H1 (cell line): ENCODE results near the gene STK32C. TPM values are rescaled to one million over a fixed set of nuclear protein-coding genes. Genes with fewer than 3 reads are reported as not detected.

Source experiments
- CTCF ChIA-PET: fragments of 300-600 bp; sonication (Branson Sonifier 250); formaldehyde crosslinking; loops from one replicate; lab custom pipeline; 2021; ENCODE audit not compliant: partially characterized antibody; lab: Charles Lee
- POLR2A ChIA-PET: fragments of 300-600 bp; sonication (Branson Sonifier 250); formaldehyde crosslinking; loops from one replicate; lab custom pipeline; 2021; ENCODE audit warnings: inconsistent platforms; ENCODE audit not compliant: partially characterized antibody; lab: Charles Lee
- DNase-seq, 2 experiments: peaks; one replicate each; pipeline versions ENCODE4 v3.0.0 to v3.0.0-alpha.2; 2010 to 2022; ENCODE audit warnings: low spot score in 2 of 2, low read depth in 1 of 2, mixed read lengths in 1 of 2
- FAIRE-seq: peaks from 2 replicates; lab custom pipeline; 2011; peaks lifted over from hg19 to GRCh38; lab: Jason Lieb, UNC
- H2AFZ ChIP-seq: 2 replicates; pipeline ENCODE4 v1.8.1; 2012; ENCODE audit warnings: low read length, inconsistent platforms
- H2AK5ac ChIP-seq: 2 replicates; pipeline ENCODE4 v1.6.1; 2013; ENCODE audit warnings: low read depth, low read length
- H2BK120ac ChIP-seq: replicated peaks from 2 replicates; pipeline ENCODE3; 2013; ENCODE audit warnings: low read depth, low read length, inconsistent platforms
- H2BK12ac ChIP-seq: 2 replicates; pipeline ENCODE4 v1.6.1; 2013; ENCODE audit warnings: low read depth, low read length
- H2BK15ac ChIP-seq: 2 replicates; pipeline ENCODE4 v1.6.1; 2013; ENCODE audit warnings: low read length
- H2BK20ac ChIP-seq: 2 replicates; pipeline ENCODE4 v1.6.1; 2013; ENCODE audit warnings: low read length
- H2BK5ac ChIP-seq: 2 replicates; pipeline ENCODE4 v1.6.1; 2013; ENCODE audit warnings: low read depth, low read length
- H3K14ac ChIP-seq: 2 replicates; pipeline ENCODE4 v1.6.1; 2013; ENCODE audit warnings: inconsistent platforms; ENCODE audit not compliant: insufficient read length
- H3K18ac ChIP-seq: 2 replicates; pipeline ENCODE4 v1.6.1; 2013; ENCODE audit warnings: low read length; ENCODE audit errors: extremely low read depth
- H3K23ac ChIP-seq: 2 replicates; pipeline ENCODE4 v1.6.1; 2013; ENCODE audit warnings: inconsistent platforms; ENCODE audit not compliant: insufficient read length
- H3K23me2 ChIP-seq: 2 replicates; pipeline ENCODE4 v1.6.1; 2013; ENCODE audit warnings: low read depth, low read length
- H3K27ac ChIP-seq: 2 replicates; pipeline ENCODE4 v1.6.1; 2011; ENCODE audit warnings: low read depth, low read length, inconsistent platforms
- H3K27me3 ChIP-seq, 4 experiments: replicated peaks in 1 of 4; 1 replicate in 1 of 4; 2 replicates in 3 of 4; pipeline versions ENCODE4 v1.6.1 to v1.8.1; 2011 to 2013; ENCODE audit warnings: low read length in 3 of 4, mild to moderate bottlenecking in 3 of 4, inconsistent platforms in 2 of 4, mixed read lengths in 2 of 4, moderate library complexity in 1 of 4; ENCODE audit not compliant: control insufficient read depth in 3 of 4, insufficient read depth in 3 of 4; ENCODE audit errors: extremely low read depth in 1 of 4
- H3K36me3 ChIP-seq, 4 experiments: 2 replicates each; pipeline versions ENCODE4 v1.6.1 to v1.8.1; 2011 to 2013; ENCODE audit warnings: mild to moderate bottlenecking in 4 of 4, low read length in 3 of 4, moderate library complexity in 2 of 4, control low read depth in 1 of 4, inconsistent platforms in 1 of 4; ENCODE audit not compliant: insufficient read depth in 4 of 4, control insufficient read depth in 2 of 4
- H3K4ac ChIP-seq: replicated peaks from 2 replicates; pipeline ENCODE3; 2013; ENCODE audit warnings: low read length, low read depth, mixed read lengths, inconsistent platforms; ENCODE audit not compliant: insufficient read length
- H3K4me1 ChIP-seq, 4 experiments: replicated peaks in 1 of 4; 1 replicate in 1 of 4; 2 replicates in 3 of 4; pipeline versions ENCODE4 v1.6.1 to v1.8.1; 2011 to 2013; ENCODE audit warnings: low read length in 3 of 4, inconsistent platforms in 2 of 4, mixed read lengths in 1 of 4; ENCODE audit not compliant: insufficient read depth in 4 of 4, control insufficient read depth in 3 of 4
- H3K4me2 ChIP-seq, 2 experiments: 2 replicates each; pipeline versions ENCODE4 v1.6.1 to v1.8.1; 2011 to 2013; ENCODE audit warnings: low read depth in 2 of 2, low read length in 2 of 2, control low read depth in 1 of 2, inconsistent platforms in 1 of 2, mild to moderate bottlenecking in 1 of 2; ENCODE audit not compliant: insufficient read depth in 1 of 2
- H3K4me3 ChIP-seq, 4 experiments: fragments of 200-600, 300-600 bp in 1 of 4; sonication (generic), shearing (Covaris generic), sonication (Bioruptor Twin) in 1 of 4; 2 replicates each; pipeline versions ENCODE4 v1.5.1 to v1.8.1; 2011 to 2016; ENCODE audit warnings: low read length in 4 of 4, low read depth in 3 of 4, control low read depth in 2 of 4, inconsistent platforms in 2 of 4, mild to moderate bottlenecking in 2 of 4, mixed read lengths in 1 of 4, moderate library complexity in 1 of 4; ENCODE audit not compliant: insufficient read depth in 2 of 4; ENCODE audit errors: extremely low read depth in 1 of 4
- H3K56ac ChIP-seq: replicated peaks from 2 replicates; pipeline ENCODE3; 2013; ENCODE audit warnings: low read depth, mild to moderate bottlenecking, mixed read lengths, low read length, inconsistent platforms; ENCODE audit not compliant: insufficient read length
- H3K79me1 ChIP-seq: 2 replicates; pipeline ENCODE4 v1.6.1; 2013; ENCODE audit warnings: low read depth, low read length, control low read depth
- H3K79me2 ChIP-seq, 2 experiments: 2 replicates each; pipeline versions ENCODE4 v1.6.1 to v1.8.1; 2012 to 2013; ENCODE audit warnings: low read length in 2 of 2, mild to moderate bottlenecking in 2 of 2, inconsistent platforms in 1 of 2; ENCODE audit not compliant: insufficient read depth in 2 of 2, control insufficient read depth in 1 of 2
- H3K9ac ChIP-seq, 4 experiments: replicated peaks in 1 of 4; 1 replicate in 1 of 4; 2 replicates in 3 of 4; pipeline versions ENCODE4 v1.6.1 to v1.8.1; 2011 to 2013; ENCODE audit warnings: low read depth in 3 of 4, low read length in 3 of 4, control low read depth in 2 of 4, mild to moderate bottlenecking in 2 of 4, moderate library complexity in 2 of 4, inconsistent platforms in 1 of 4; ENCODE audit errors: extremely low read depth in 1 of 4
- H3K9me3 ChIP-seq, 2 experiments: 2 replicates each; pipeline versions ENCODE4 v1.6.1 to v1.8.1; 2012 to 2013; ENCODE audit warnings: mild to moderate bottlenecking in 2 of 2, moderate library complexity in 2 of 2, control low read depth in 1 of 2, inconsistent platforms in 1 of 2, low read depth in 1 of 2, low read length in 1 of 2, mixed read lengths in 1 of 2; ENCODE audit not compliant: insufficient read depth in 2 of 2
- H4K20me1 ChIP-seq, 2 experiments: replicated peaks in 1 of 2; 2 replicates each; pipeline versions ENCODE3 to v1.8.1; 2011 to 2013; ENCODE audit warnings: inconsistent platforms in 2 of 2, low read length in 2 of 2, mild to moderate bottlenecking in 1 of 2; ENCODE audit not compliant: insufficient read depth in 2 of 2, control insufficient read depth in 1 of 2
- H4K5ac ChIP-seq: 2 replicates; pipeline ENCODE4 v1.6.1; 2013; ENCODE audit warnings: low read length, low read depth, mixed read lengths, inconsistent platforms; ENCODE audit not compliant: insufficient read length
- H4K8ac ChIP-seq: 2 replicates; pipeline ENCODE4 v1.8.0; 2013; ENCODE audit warnings: mild to moderate bottlenecking, moderate library complexity, low read length, inconsistent platforms; ENCODE audit not compliant: insufficient read depth; ENCODE audit errors: extremely low read depth
- H4K91ac ChIP-seq: replicated peaks from 2 replicates; pipeline ENCODE3; 2013; ENCODE audit warnings: low read length, mixed read lengths, inconsistent platforms; ENCODE audit not compliant: insufficient read length
- CBX5 ChIP-seq: fragments of 300-800, 300-1000 bp; sonication (generic); IDR thresholded peaks from 2 replicates; pipeline ENCODE4 v1.7.1; 2016; ENCODE audit warnings: antibody characterized with exemption, low read length, low read depth
- CHD2 ChIP-seq: IDR thresholded peaks from 2 replicates; pipeline ENCODE4 v1.6.1; 2012; ENCODE audit warnings: low read length, improper control_type of control experiment
- CTBP2 ChIP-seq: IDR thresholded peaks from 2 replicates; pipeline ENCODE4 v1.7.0; 2011; ENCODE audit warnings: borderline replicate concordance, mild to moderate bottlenecking, moderate library complexity, mixed read lengths, low read length; ENCODE audit not compliant: insufficient read depth, insufficient read length
- EZH2 ChIP-seq: fragments of 200-600 bp; sonication (generic); IDR thresholded peaks from 2 replicates; pipeline ENCODE4 v1.7.1; 2012; ENCODE audit warnings: low read depth, mild to moderate bottlenecking, moderate library complexity, low read length, inconsistent platforms; ENCODE audit not compliant: severe bottlenecking
- FOSL1 ChIP-seq: IDR thresholded peaks from 2 replicates; pipeline ENCODE4 v1.6.1; 2011; ENCODE audit warnings: mild to moderate bottlenecking, low read depth, low read length, moderate library complexity; ENCODE audit not compliant: insufficient read depth
- GABPA ChIP-seq: IDR thresholded peaks from 2 replicates; pipeline ENCODE4 v1.6.1; 2011; ENCODE audit warnings: mild to moderate bottlenecking, low read length, moderate library complexity, borderline replicate concordance; ENCODE audit not compliant: insufficient read depth
- KDM4A ChIP-seq: IDR thresholded peaks from one replicate; pipeline ENCODE4 v1.7.1; 2012; ENCODE audit warnings: low read depth, mild to moderate bottlenecking, moderate library complexity, low read length, inconsistent platforms; ENCODE audit not compliant: severe bottlenecking
- KDM5A ChIP-seq: fragments of 200-600 bp; IDR thresholded peaks from 2 replicates; pipeline ENCODE4 v1.7.1; 2012; ENCODE audit warnings: mild to moderate bottlenecking, low read length, inconsistent platforms, mixed read lengths
- MAX ChIP-seq: IDR thresholded peaks from 2 replicates; pipeline ENCODE4 v1.6.1; 2012; ENCODE audit warnings: inconsistent platforms
- NANOG ChIP-seq: IDR thresholded peaks from 2 replicates; pipeline ENCODE4 v1.6.1; 2011; ENCODE audit warnings: low read length, low read depth, mild to moderate bottlenecking, inconsistent platforms; ENCODE audit not compliant: insufficient read depth, poor library complexity, severe bottlenecking
- POU5F1 ChIP-seq: IDR thresholded peaks from 2 replicates; pipeline ENCODE4 v1.6.1; 2011; ENCODE audit warnings: low read depth, mild to moderate bottlenecking, low read length, moderate library complexity
- RXRA ChIP-seq: IDR thresholded peaks from 2 replicates; pipeline ENCODE4 v1.6.1; 2011; ENCODE audit warnings: low read depth, mild to moderate bottlenecking, low read length, moderate library complexity; ENCODE audit not compliant: insufficient read depth
- TAF7 ChIP-seq: optimal IDR thresholded peaks from 2 replicates; pipeline ENCODE3; 2011; ENCODE audit warnings: low read depth, mild to moderate bottlenecking, inconsistent platforms, low read length, moderate library complexity, borderline replicate concordance
- TBP ChIP-seq: IDR thresholded peaks from 2 replicates; pipeline ENCODE4 v1.6.1; 2011; ENCODE audit warnings: low read depth, low read length, improper control_type of control experiment
- whole genome bisulfite sequencing, 2 experiments: shearing (Covaris generic) in 1 of 2; methylation state at CpG; one replicate each; pipeline versions ENCODE4 v1.1.6 to v1.1.7; 2013 to 2015; ENCODE audit warnings: low lambda C conversion rate in 2 of 2, mixed read lengths in 2 of 2, inconsistent platforms in 1 of 2, low coverage in 1 of 2, missing lambda C conversion rate in 1 of 2; ENCODE audit not compliant: insufficient replicate concordance in 2 of 2, insufficient coverage in 1 of 2, insufficient read length in 1 of 2; ENCODE audit errors: extremely low coverage in 1 of 2, missing lambda C conversion rate in 1 of 2; 5-methylcytosine and 5-hydroxymethylcytosine counted together
- polyA plus RNA-seq, 7 experiments: library from polyadenylated mRNA; depleted of rRNA in 3 of 7; stranded (reverse) in 5 of 7; unstranded in 2 of 7; fragments of >200 nt in 5 of 7; fragments of 200-250 nt in 2 of 7; gene quantifications; 1 replicate in 5 of 7; 2 replicates in 1 of 7; 4 replicates in 1 of 7; pipeline versions ENCODE4 v1.2.1 to v1.2.3, GENCODE V29; 2011 to 2013; ENCODE audit warnings: missing spikeins in 2 of 7, mixed read lengths in 2 of 7
- total RNA-seq: library from RNA; stranded (reverse); fragmentation: NEBNext Ultra II Directional; extraction: Animal tissue kit (Norgen Biotek cat#: 25700); gene quantifications from 2 replicates; pipeline ENCODE4 v1.2.1, GENCODE V29; 2021

The STK32C gene
- total and polyA plus RNA-seq, 2 of the 8 experiments (the other 6 are each of a cell fraction or from before 2014, with no cell fraction given) = 10.6 to 15.6 TPM

- no peaks in the 10 kb centered on the region for H3K79me1 ChIP-seq
- no peak for TF ChIP-seq KDM4A
- no peak for TF ChIP-seq TBP
- no peak for TF ChIP-seq CHD2
- TF ChIP-seq CBX5 = no peak
- no peak for TF ChIP-seq NANOG
- TF ChIP-seq CTBP2 = no peak
- TF ChIP-seq MAX = no peak
- TF ChIP-seq RXRA = no peak
- no peak for TF ChIP-seq TAF7
- TF ChIP-seq POU5F1 = no peak
- no peak for TF ChIP-seq FOSL1
- no peak for TF ChIP-seq KDM5A
- TF ChIP-seq GABPA = no peak
- TF ChIP-seq EZH2 = no peak
Observed at GRCh38 chr10:132341781-132342180, 34.0 kb upstream of the STK32C start.

More at GRCh38 chr10:132341781-132342180, 34.0 kb upstream of the STK32C start:
- Histone ChIP-seq H3K9me3 (no peaks in the 10 kb centered on the region), H2BK12ac (no peak overlapping the region), H3K4me3 (no peak overlapping the region), H3K56ac (no peak overlapping the region), H3K79me2 (no peaks in the 10 kb centered on the region), H4K91ac (no peak overlapping the region), H3K18ac (no peak overlapping the region), H3K23ac (no peak overlapping the region), H3K14ac (no peak overlapping the region), H4K8ac (no peak overlapping the region), H4K20me1 (no peaks in the 10 kb centered on the region), H3K27me3 (no peaks in the 10 kb centered on the region), H3K4me2 (no peak overlapping the region), H2BK5ac (no peak overlapping the region), H2AFZ (no peak overlapping the region), H2BK120ac (no peak overlapping the region), H4K5ac (no peak overlapping the region), H3K27ac (no peak overlapping the region), H3K36me3 (no peaks in the 10 kb centered on the region), H2BK20ac (no peak overlapping the region), H2AK5ac (no peak overlapping the region), H3K4ac (no peak overlapping the region), H3K23me2 (no peaks in the 10 kb centered on the region), H3K9ac (no peak overlapping the region), H3K4me1 (peaks cover 0 to 2% (median 0%) of the 10 kb centered on the region in 4 experiments; a peak in 1 of 7 replicates), H2BK15ac (no peak overlapping the region)
- ChIA-PET CTCF (interaction anchor here (1.6 kb wide), 1 partner anchor 12 kb away, joined by 5 read pairs; no protein-coding TSS in a partner anchor), POLR2A (no interaction called here)
- no peak for FAIRE-seq
- 87% methylated on average over 4 of the region's 4 CpGs; no CpG with 5 or more reads in 1 of the 2 experiments for WGBS, 2 experiments
- no peak for DNase-seq
